MM.1S (cell line): ENCODE data around the gene ZNF335.

ENCODE experiments used
- CTCF ChIP-seq: fragments of 300-600 bp; sonication (generic); IDR thresholded peaks from 2 replicates; pipeline ENCODE4 v1.5.1; 2016; ENCODE audit warnings: antibody characterized with exemption, low read length, mixed read lengths
- EZH2 ChIP-seq: fragments of 300-600 bp; sonication (generic); optimal IDR thresholded peaks from 2 replicates; pipeline ENCODE3; 2017; ENCODE audit warnings: low read depth, mild to moderate bottlenecking, antibody characterized with exemption, low read length, mixed read lengths
- EZH2phosphoT487 ChIP-seq: fragments of 300-600 bp; sonication (generic); IDR thresholded peaks from 2 replicates; pipeline ENCODE4 v1.6.1; 2018; ENCODE audit warnings: antibody characterized with exemption, low read length

- no peak for TF ChIP-seq CTCF
- no peak for TF ChIP-seq EZH2
- TF ChIP-seq EZH2phosphoT487 = no peak
Observed at GRCh38 chr20:46001498-46001897, 29.5 kb upstream of the ZNF335 start.
